ENCODE measurements around the gene CDC73. TPM values are rescaled to one million over a fixed set of nuclear protein-coding genes. Genes with fewer than 3 reads are reported as not detected.

Gene CDC73
- total and polyA plus RNA-seq, 2 donors from 2014 or later = 11.4 to 73.1 TPM

- no peak for TF ChIP-seq CTCF (IDR thresholded peaks at IDR 0.05; ENCODE audit: borderline replicate concordance, extremely low read depth, insufficient read depth)
- H3K4me1 ChIP-seq (ENCODE audit: control insufficient read depth in 2 of 3, insufficient read depth in 2 of 3, low read depth in 1 of 3, low read length in 3 of 3) = peaks cover 0 to 10% (median 8%) of the 10 kb centered on the region in 3 donors
- no peak for FAIRE-seq
- no peaks in the 10 kb centered on the region for H3K9me3 ChIP-seq (ENCODE audit: control insufficient read depth in 2 of 3, insufficient read depth in 1 of 3, low read length in 3 of 3)
- H3K9ac ChIP-seq (ENCODE audit: low read length in 3 of 3) = peak overlapping the region; percentile 12 to 98 (median 98)
- intact Hi-C loops (cut with DNase I) = no loop called here
- peak overlapping the region; percentile 93 for H3K27ac ChIP-seq (ENCODE audit: low read depth in 2 of 2, low read length in 2 of 2)
- H3K36me3 ChIP-seq (ENCODE audit: control insufficient read depth in 2 of 3, insufficient read depth in 3 of 3, low read length in 3 of 3) = peaks cover 4 to 11% (median 4%) of the 10 kb centered on the region in 3 donors
- no peaks in the 10 kb centered on the region for H3K27me3 ChIP-seq (ENCODE audit: control insufficient read depth, insufficient read depth, low read length)
- DNase-seq = peak in 1 of 5 donors; percentile 7
- peak overlapping the region; percentile 61 to 99 (median 92) for H3K4me3 ChIP-seq (ENCODE audit: low read length in 3 of 3)
These were observed 17.9 kb upstream of the CDC73 start for GRCh38 chr1:193103759-193104501.

- peak; percentile 33 to 76 (median 61) for DNase-seq
- H3K9ac ChIP-seq (ENCODE audit: low read length in 3 of 3) = peak overlapping the region; percentile 54 to 98 (median 98)
- no peaks in the 10 kb centered on the region for H3K27me3 ChIP-seq (ENCODE audit: control insufficient read depth, insufficient read depth, low read length)
- no peaks in the 10 kb centered on the region for H3K9me3 ChIP-seq (ENCODE audit: control insufficient read depth in 2 of 3, insufficient read depth in 1 of 3, low read length in 3 of 3)
- intact Hi-C loops (cut with DNase I) = no loop called here
- peaks cover 4 to 8% (median 4%) of the 10 kb centered on the region in 3 donors for H3K36me3 ChIP-seq (ENCODE audit: control insufficient read depth in 2 of 3, insufficient read depth in 3 of 3, low read length in 3 of 3)
- H3K4me3 ChIP-seq (ENCODE audit: low read length in 3 of 3) = peak overlapping the region; percentile 61 to 99 (median 92)
- peak overlapping the region; percentile 93 for H3K27ac ChIP-seq (ENCODE audit: low read depth in 2 of 2, low read length in 2 of 2)
- FAIRE-seq = no peak
- no peak for TF ChIP-seq CTCF (IDR thresholded peaks at IDR 0.05; ENCODE audit: borderline replicate concordance, extremely low read depth, insufficient read depth)
- peaks cover 0 to 10% (median 8%) of the 10 kb centered on the region in 3 donors for H3K4me1 ChIP-seq (ENCODE audit: control insufficient read depth in 2 of 3, insufficient read depth in 2 of 3, low read depth in 1 of 3, low read length in 3 of 3)
These were observed 17.3 kb upstream of the CDC73 start for GRCh38 chr1:193104502-193104906.

- intact Hi-C loops (cut with DNase I) = no loop called here
- peak; percentile 87 to 95 (median 93) for DNase-seq
- no peak for TF ChIP-seq CTCF (IDR thresholded peaks at IDR 0.05; ENCODE audit: borderline replicate concordance, extremely low read depth, insufficient read depth)
- Histone ChIP-seq H3K27ac (ENCODE audit: low read depth in 2 of 2, low read length in 2 of 2) (peak within 1 kb of the TSS; percentile 93), H3K27me3 (ENCODE audit: control insufficient read depth, insufficient read depth, low read length) (no peaks in the 10 kb centered on the region), H3K9me3 (ENCODE audit: control insufficient read depth in 2 of 3, insufficient read depth in 1 of 3, low read length in 3 of 3) (no peaks in the 10 kb centered on the region), H3K4me1 (ENCODE audit: control insufficient read depth in 2 of 3, insufficient read depth in 2 of 3, low read depth in 1 of 3, low read length in 3 of 3) (peaks cover 0 to 10% (median 8%) of the 10 kb centered on the region in 3 donors), H3K9ac (ENCODE audit: low read length in 3 of 3) (peak within 1 kb of the TSS; percentile 54 to 98 (median 98)), H3K4me3 (ENCODE audit: low read length in 3 of 3) (peak within 1 kb of the TSS; percentile 68 to 99 (median 92)), H3K36me3 (ENCODE audit: control insufficient read depth in 2 of 3, insufficient read depth in 3 of 3, low read length in 3 of 3) (peaks cover 0 to 4% (median 2%) of the 10 kb centered on the region in 3 donors)
- no peak for FAIRE-seq
These were observed 16.7 kb upstream of the CDC73 start, which contains the start of gene GLRX2 for GRCh38 chr1:193104907-193105820. Gene GLRX2, minus strand, starts transcription at chr1:193105414. Its CDS starts 32 bp downstream, at chr1:193105382.
